HG03439 (cell line): ENCODE data around the gene PRKG2.

Experiments used
- ATAC-seq: cut with Tn5 transposase; IDR thresholded peaks from one replicate; pipeline ENCODE4 v1.9.1; 2021; ENCODE audit warnings: mild to moderate bottlenecking, moderate library complexity; ENCODE audit not compliant: unreplicated experiment

PRKG2 gene

GRCh38 chr4:81042578-81043365, 172.2 kb downstream of the PRKG2 start:
- no peak for ATAC-seq

GRCh38 chr4:81040012-81040659, 174.9 kb downstream of the PRKG2 start:
- no peak for ATAC-seq

GRCh38 chr4:81039351-81039972, 175.6 kb downstream of the PRKG2 start:
- ATAC-seq = no peak

- ATAC-seq = no peak
Measured at GRCh38 chr4:81038636-81039350, 176.2 kb downstream of the PRKG2 start.
